HepG2 (cell line): Measurements from ENCODE around the gene GNG3. TPM values are rescaled to one million over a fixed set of nuclear protein-coding genes. Genes with fewer than 3 reads are reported as not detected.

Source experiments
- ATAC-seq: fragments of 200-7000 bp; cut with Tn5 transposase; 3 replicates; pipeline ENCODE4 v1.9.1; 2020; ENCODE audit warnings: mild to moderate bottlenecking, moderate library complexity
- BruUV-seq: library from RNA; stranded (reverse); fragments of 400-500 nt; replicated peaks from 2 replicates; lab custom pipeline; 2021; lab: Mats Ljungman, UMichigan
- CTCF ChIA-PET: fragments of 300-600 bp; formaldehyde crosslinking; extraction: SDS; loops from one replicate; lab custom pipeline; 2021; ENCODE audit warnings: low total read pairs, inconsistent platforms, low intra/inter-chr PET ratio; lab: Yijun Ruan, JAX
- POLR2A ChIA-PET: fragments of 350-600 bp; sonication (Branson Sonifier 250); formaldehyde crosslinking; loops from one replicate; lab custom pipeline; 2020; ENCODE audit warnings: antibody characterized with exemption, inconsistent platforms; lab: Yijun Ruan, JAX
- DNase-seq: peaks from one replicate; pipeline ENCODE4 v3.0.0-alpha.2; 2015; ENCODE audit warnings: low spot score
- FAIRE-seq: peaks from 3 replicates; lab custom pipeline; 2011; peaks lifted over from hg19 to GRCh38; lab: Jason Lieb, UNC
- H2AFZ ChIP-seq: one replicate; pipeline ENCODE4 v1.6.1; 2011; ENCODE audit warnings: low read length, inconsistent platforms
- H3K27ac ChIP-seq: fragments of 300-600 bp; 3 replicates; pipeline ENCODE4 v1.8.0; 2011; ENCODE audit warnings: mixed run types, mild to moderate bottlenecking, mixed read lengths, low read length, inconsistent platforms; ENCODE audit not compliant: insufficient read depth; ENCODE audit errors: extremely low read length
- H3K27me3 ChIP-seq, 2 experiments: fragments of 200-600 bp in 1 of 2; 2 replicates in 1 of 2; 3 replicates in 1 of 2; pipeline versions ENCODE4 v1.6.0 to v1.8.0; 2011; ENCODE audit warnings: low read length in 2 of 2, mild to moderate bottlenecking in 2 of 2, moderate library complexity in 2 of 2, inconsistent platforms in 1 of 2; ENCODE audit not compliant: insufficient read depth in 2 of 2, control insufficient read depth in 1 of 2
- H3K36me3 ChIP-seq, 2 experiments: fragments of 200-600 bp in 1 of 2; replicated peaks in 1 of 2; 2 replicates in 1 of 2; 3 replicates in 1 of 2; pipeline versions ENCODE4 v1.5.1 to v1.8.0; 2011; ENCODE audit warnings: low read length in 2 of 2, inconsistent platforms in 1 of 2; ENCODE audit not compliant: insufficient read depth in 2 of 2, control insufficient read depth in 1 of 2
- H3K4me1 ChIP-seq: 2 replicates; pipeline ENCODE4 v1.5.1; 2012; ENCODE audit warnings: low read length, inconsistent platforms; ENCODE audit not compliant: insufficient read depth
- H3K4me2 ChIP-seq: 2 replicates; pipeline ENCODE4 v1.6.0; 2011; ENCODE audit warnings: low read depth, low read length, inconsistent platforms
- H3K4me3 ChIP-seq, 3 experiments: fragments of 200-600 bp in 1 of 3; sonication (generic), shearing (Covaris generic) in 1 of 3; replicated peaks in 1 of 3; 2 replicates each; pipeline ENCODE4 v1.5.1; 2011 to 2016; ENCODE audit warnings: low read length in 3 of 3, inconsistent platforms in 2 of 3, low read depth in 2 of 3, mild to moderate bottlenecking in 2 of 3, control low read depth in 1 of 3, mixed read lengths in 1 of 3; ENCODE audit not compliant: insufficient read depth in 1 of 3
- H3K79me2 ChIP-seq: one replicate; pipeline ENCODE4 v1.6.1; 2011; ENCODE audit warnings: low read length, inconsistent platforms; ENCODE audit not compliant: insufficient read depth
- H3K9ac ChIP-seq: 2 replicates; pipeline ENCODE4 v1.6.0; 2011; ENCODE audit warnings: mild to moderate bottlenecking, low read depth, low read length, inconsistent platforms; ENCODE audit not compliant: insufficient read depth
- H3K9me3 ChIP-seq: 2 replicates; pipeline ENCODE4 v1.5.1; 2012; ENCODE audit warnings: mild to moderate bottlenecking, low read length
- H4K20me1 ChIP-seq: 2 replicates; pipeline ENCODE4 v1.6.0; 2011; ENCODE audit warnings: inconsistent platforms, mild to moderate bottlenecking, low read length, moderate library complexity; ENCODE audit not compliant: insufficient read depth
- ARID2 ChIP-seq: sonication (generic); formaldehyde crosslinking; IDR thresholded peaks from 2 replicates; pipeline ENCODE4 v1.8.1; 2022; ENCODE audit warnings: mild to moderate bottlenecking, missing genetic modification reagents, borderline replicate concordance
- BCL6 ChIP-seq: IDR thresholded peaks from 2 replicates; pipeline ENCODE4 v1.6.1; 2016; ENCODE audit warnings: missing genetic modification reagents, missing compliant biosample characterization
- CBX2 ChIP-seq, 2 experiments: fragments of 200-600 bp in 1 of 2; sonication (generic); formaldehyde crosslinking in 1 of 2; IDR thresholded peaks; 2 replicates each; pipeline versions ENCODE4 v1.7.0 to v1.8.1; 2018 to 2022; ENCODE audit warnings: low read depth in 2 of 2, low read length in 1 of 2, mild to moderate bottlenecking in 1 of 2, missing genetic modification reagents in 1 of 2
- E2F2 ChIP-seq: sonication (generic); formaldehyde crosslinking; IDR thresholded peaks from 2 replicates; pipeline ENCODE4 v1.4.0; 2020; ENCODE audit warnings: missing genetic modification reagents, borderline replicate concordance
- FIP1L1 ChIP-seq: fragments of 200-400 bp; formaldehyde crosslinking; IDR thresholded peaks from 2 replicates; pipeline ENCODE4 v1.6.1; 2018; ENCODE audit warnings: low read depth, mild to moderate bottlenecking, low read length, moderate library complexity, borderline replicate concordance; ENCODE audit not compliant: insufficient read depth
- HDAC2 ChIP-seq: sonication (generic); formaldehyde crosslinking; IDR thresholded peaks from 2 replicates; pipeline ENCODE4 v1.4.0; 2020; ENCODE audit warnings: missing genetic modification reagents
- NR3C1 ChIP-seq: sonication (generic); formaldehyde crosslinking; IDR thresholded peaks from 2 replicates; pipeline ENCODE4 v1.4.0; 2020; ENCODE audit warnings: missing genetic modification reagents
- POLR2G ChIP-seq: fragments of 200-400 bp; formaldehyde crosslinking; IDR thresholded peaks from 2 replicates; pipeline ENCODE4 v1.6.1; 2018; ENCODE audit warnings: mild to moderate bottlenecking, low read depth, low read length, moderate library complexity
- REST ChIP-seq, 2 experiments: IDR thresholded peaks; 2 replicates each; pipeline ENCODE4 v1.6.1; 2011 to 2012; ENCODE audit warnings: low read length in 2 of 2, borderline replicate concordance in 1 of 2, low read depth in 1 of 2, mild to moderate bottlenecking in 1 of 2, moderate library complexity in 1 of 2
- SNAPC2 ChIP-seq: sonication (generic); formaldehyde crosslinking; IDR thresholded peaks from 2 replicates; pipeline ENCODE4 v1.8.1; 2022; ENCODE audit warnings: mild to moderate bottlenecking, missing genetic modification reagents
- YEATS4 ChIP-seq: sonication (generic); formaldehyde crosslinking; IDR thresholded peaks from 2 replicates; pipeline ENCODE4 v1.4.0; 2020; ENCODE audit warnings: missing genetic modification reagents, borderline replicate concordance
- ZNF337 ChIP-seq: sonication (generic); formaldehyde crosslinking; IDR thresholded peaks from 2 replicates; pipeline ENCODE4 v1.5.1; 2020; ENCODE audit warnings: missing genetic modification reagents, low read depth, mild to moderate bottlenecking, borderline replicate concordance
- ZNF33B ChIP-seq: sonication (generic); formaldehyde crosslinking; IDR thresholded peaks from 2 replicates; pipeline ENCODE4 v1.5.1; 2020; ENCODE audit warnings: mild to moderate bottlenecking, missing genetic modification reagents
- ZNF629 ChIP-seq: sonication (generic); formaldehyde crosslinking; conservative IDR thresholded peaks from 2 replicates; pipeline ENCODE4 v1.5.0; 2020; ENCODE audit warnings: missing genetic modification reagents
- ZNF678 ChIP-seq: sonication (generic); formaldehyde crosslinking; IDR thresholded peaks from 2 replicates; pipeline ENCODE4 v1.4.0; 2020; ENCODE audit warnings: mild to moderate bottlenecking, missing genetic modification reagents
- WGBS: methylation state at CpG from one replicate; pipeline ENCODE4 v1.1.6; 2017; ENCODE audit warnings: low lambda C conversion rate; 5-methylcytosine and 5-hydroxymethylcytosine counted together
- in situ Hi-C: cut with HindIII; loops from 2 replicates; pipeline ENCODE4 v1.10.0; 2017; ENCODE audit warnings: low pct_unique_long_range_greater_than_20kb; ENCODE audit not compliant: extremely low pct_ligation_motif_present
- intact Hi-C: fragments of 100-400 bp; cut with micrococcal nuclease; formaldehyde crosslinking; loops from one replicate; pipeline ENCODE4 v1.10.0; 2022; ENCODE audit not compliant: unreplicated experiment
- polyA plus RNA-seq, 8 experiments: library from polyadenylated mRNA; depleted of rRNA in 3 of 8; stranded (reverse) in 7 of 8; unstranded in 1 of 8; fragments of >200 nt; fragmentation: Illumina TruSeq in 4 of 8; extraction: Trizol in 4 of 8; gene quantifications; 2 replicates each; pipeline versions ENCODE4 v1.2.1 to v1.2.3, GENCODE V29; 2011 to 2016; ENCODE audit warnings: low read depth in 4 of 8, missing spikeins in 1 of 8, mixed read lengths in 1 of 8; ENCODE audit not compliant: insufficient read depth in 1 of 8
- total RNA-seq, 5 experiments: library from RNA; depleted of rRNA; stranded (reverse); fragments of >200 nt; fragmentation: Illumina TruSeq; extraction: Trizol; gene quantifications; 2 replicates each; pipeline ENCODE4 v1.2.3, GENCODE V29; 2016; ENCODE audit warnings: low read depth in 1 of 5

The GNG3 gene
- total and polyA plus RNA-seq, 2 of the 13 experiments (the other 11 are each of a cell fraction or from before 2014, with no cell fraction given): not detected

- WGBS: 96% methylated on average over 11 of the region's 14 CpGs
- DNase-seq: no peak
- POLR2A ChIA-PET: interaction anchor here (0.6 to 4.4 kb wide), 2 partner anchors 23 to 80 kb away, joined by 3 to 129 read pairs; partner anchors contain the start of genes HNRNPUL2, STX5 and TTC9C
- CTCF ChIA-PET: no interaction called here
- TF ChIP-seq CBX2 (IDR thresholded peaks at IDR 0.05; ENCODE audit: low read depth, low read length) (no peak), CBX2 (CRISPR knock-in tag; IDR thresholded peaks at IDR 0.05; ENCODE audit: low read depth) (no peak), YEATS4 (CRISPR knock-in tag) (no peak), HDAC2 (no peak), FIP1L1 (no peak), ZNF33B (CRISPR knock-in tag) (no peak), ZNF337 (CRISPR knock-in tag) (no peak), ZNF629 (CRISPR knock-in tag) (no peak), BCL6 (no peak), ZNF678 (CRISPR knock-in tag) (no peak), ARID2 (CRISPR knock-in tag) (no peak), NR3C1 (CRISPR knock-in tag) (no peak), REST (IDR thresholded peaks at IDR 0.05; ENCODE audit: borderline replicate concordance in 1 of 2, low read depth in 1 of 2, low read length in 2 of 2) (no peak), SNAPC2 (CRISPR knock-in tag) (no peak), POLR2G (no peak), E2F2 (CRISPR knock-in tag) (no peak)
- TF ChIP-seq, all 625 proteins: peak for 0
- H3K4me3 ChIP-seq: no peak overlapping the region
- FAIRE-seq (no peak), ATAC-seq (no peak)
- H3K79me2 ChIP-seq: no peaks in the 10 kb centered on the region
- H3K9ac ChIP-seq: no peak overlapping the region
- H3K9me3 ChIP-seq: no peaks in the 10 kb centered on the region
- no peaks in the 10 kb centered on the region for H4K20me1 ChIP-seq
- H3K4me1 ChIP-seq: peaks cover 24% of the 10 kb centered on the region
- no peak overlapping the region for H3K27ac ChIP-seq
- no peaks in the 10 kb centered on the region for H3K27me3 ChIP-seq
- H2AFZ ChIP-seq: no peak overlapping the region
- BruUV-seq: no TSS peak
- in situ Hi-C loops (no loop called here), intact Hi-C loops (no loop called here)
- H3K36me3 ChIP-seq: peaks cover 6 to 8% of the 10 kb centered on the region in 2 experiments; a peak in 3 of 5 replicates
- no peak overlapping the region for H3K4me2 ChIP-seq
Observed at GRCh38 chr11:62752177-62752785, 44.8 kb downstream of the GNG3 start.
